SK-N-SH (cell line): ENCODE data around the gene PDIA4. TPM values are rescaled to one million over a fixed set of nuclear protein-coding genes. Genes with fewer than 3 reads are reported as not detected.

Experiments used
- CTCF ChIA-PET: fragments of 300-600, 350-600 bp; formaldehyde crosslinking; extraction: SDS; loops from one replicate; lab custom pipeline; 2021; lab: Yijun Ruan, JAX
- POLR2A ChIA-PET: fragments of 350-600 bp; sonication (Branson Sonifier 250); formaldehyde crosslinking; extraction: SDS; loops from one replicate; lab custom pipeline; 2020; ENCODE audit warnings: antibody characterized with exemption, inconsistent platforms; lab: Yijun Ruan, JAX
- DNase-seq: peaks from one replicate; pipeline ENCODE4 v3.0.0; 2012
- H2AFZ ChIP-seq: fragments of 200-600 bp; sonication (generic); 2 replicates; pipeline ENCODE4 v1.8.1; 2016; ENCODE audit warnings: antibody characterized with exemption, mild to moderate bottlenecking, low read depth
- H3F3A ChIP-seq: fragments of 200-600 bp; sonication (generic); replicated peaks from 2 replicates; pipeline ENCODE3; 2016; ENCODE audit warnings: antibody characterized with exemption, mild to moderate bottlenecking; ENCODE audit not compliant: insufficient read depth
- H3K27ac ChIP-seq, 2 experiments: fragments of 200-500 bp in 1 of 2; fragments of 200-600 bp in 1 of 2; sonication (Bioruptor generic) in 1 of 2; sonication (generic), shearing (Covaris generic) in 1 of 2; 2 replicates each; pipeline versions ENCODE4 v1.5.1 to v1.6.1; 2014 to 2016; ENCODE audit warnings: low read depth in 2 of 2, inconsistent platforms in 1 of 2, low read length in 1 of 2, mild to moderate bottlenecking in 1 of 2, mixed read lengths in 1 of 2
- H3K27me3 ChIP-seq: fragments of 200-600 bp; sonication (generic), shearing (Covaris generic); 2 replicates; pipeline ENCODE4 v1.6.1; 2016; ENCODE audit warnings: mixed run types; ENCODE audit not compliant: insufficient read depth
- H3K36me3 ChIP-seq, 2 experiments: fragments of 200-500 bp in 1 of 2; fragments of 200-600 bp in 1 of 2; sonication (Bioruptor generic) in 1 of 2; sonication (generic) in 1 of 2; replicated peaks in 1 of 2; 2 replicates each; pipeline versions ENCODE3 to v1.5.1; 2014 to 2016; ENCODE audit warnings: low read length in 1 of 2, mild to moderate bottlenecking in 1 of 2; ENCODE audit not compliant: insufficient read depth in 2 of 2, control insufficient read depth in 1 of 2
- H3K4me1 ChIP-seq, 2 experiments: fragments of 200-500 bp in 1 of 2; fragments of 200-600 bp in 1 of 2; sonication (Bioruptor generic) in 1 of 2; sonication (generic), shearing (Covaris generic) in 1 of 2; 2 replicates each; pipeline versions ENCODE4 v1.5.1 to v1.6.1; 2014 to 2016; ENCODE audit warnings: low read depth in 1 of 2, low read length in 1 of 2, mixed run types in 1 of 2; ENCODE audit not compliant: insufficient read depth in 2 of 2, control insufficient read depth in 1 of 2
- H3K4me2 ChIP-seq: fragments of 200-600 bp; sonication (generic), shearing (Covaris generic); 2 replicates; pipeline ENCODE4 v1.6.1; 2017; ENCODE audit warnings: mixed run types
- H3K4me3 ChIP-seq, 2 experiments: fragments of 200-500 bp in 1 of 2; fragments of 200-600 bp in 1 of 2; sonication (Bioruptor generic) in 1 of 2; sonication (generic), shearing (Covaris generic) in 1 of 2; 2 replicates each; pipeline versions ENCODE4 v1.5.1 to v1.8.1; 2014 to 2016; ENCODE audit warnings: low read depth in 2 of 2, inconsistent platforms in 1 of 2, low read length in 1 of 2, mild to moderate bottlenecking in 1 of 2, mixed read lengths in 1 of 2, moderate library complexity in 1 of 2
- H3K79me2 ChIP-seq: fragments of 200-600 bp; sonication (generic); 2 replicates; pipeline ENCODE4 v1.8.1; 2017; ENCODE audit warnings: mild to moderate bottlenecking; ENCODE audit not compliant: insufficient read depth
- H3K9ac ChIP-seq: fragments of 200-600 bp; sonication (generic); 2 replicates; pipeline ENCODE4 v1.6.1; 2017; ENCODE audit warnings: mixed run types
- H3K9me2 ChIP-seq: fragments of 200-600 bp; sonication (generic); 2 replicates; pipeline ENCODE4 v1.6.1; 2017; ENCODE audit warnings: mixed run types
- H3K9me3 ChIP-seq: fragments of 200-600 bp; sonication (generic); 2 replicates; pipeline ENCODE4 v1.6.1; 2017; ENCODE audit warnings: mixed run types, mild to moderate bottlenecking, moderate library complexity
- H4K20me1 ChIP-seq: fragments of 200-600 bp; sonication (generic); 2 replicates; pipeline ENCODE4 v1.6.1; 2017; ENCODE audit warnings: mild to moderate bottlenecking, mixed run types; ENCODE audit not compliant: insufficient read depth
- ELF1 ChIP-seq: IDR thresholded peaks from 2 replicates; pipeline ENCODE4 v1.4.0; 2012
- EZH2phosphoT487 ChIP-seq: fragments of 200-600 bp; sonication (generic); IDR thresholded peaks from 2 replicates; pipeline ENCODE4 v1.6.1; 2017; ENCODE audit warnings: low read depth, mixed run types, mild to moderate bottlenecking, antibody characterized with exemption, moderate library complexity, borderline replicate concordance
- FOXM1 ChIP-seq: IDR thresholded peaks from 2 replicates; pipeline ENCODE4 v1.4.0; 2012; ENCODE audit warnings: low read depth, mild to moderate bottlenecking
- NFIC ChIP-seq: IDR thresholded peaks from 2 replicates; pipeline ENCODE4 v1.4.0; 2012; ENCODE audit warnings: borderline replicate concordance
- RAD21 ChIP-seq: IDR thresholded peaks from 2 replicates; pipeline ENCODE4 v1.6.1; 2012; ENCODE audit warnings: mild to moderate bottlenecking, low read length
- USF1 ChIP-seq: IDR thresholded peaks from 2 replicates; pipeline ENCODE4 v1.4.0; 2012; ENCODE audit warnings: low read depth, borderline replicate concordance
- WGBS: methylation state at CpG from one replicate; pipeline ENCODE4 v1.1.6; 2017; ENCODE audit warnings: low lambda C conversion rate; 5-methylcytosine and 5-hydroxymethylcytosine counted together
- polyA plus RNA-seq, 3 experiments: library from polyadenylated mRNA; depleted of rRNA; stranded (reverse); fragments of >200 nt; gene quantifications; 2 replicates each; pipeline ENCODE4 v1.2.3, GENCODE V29; 2012
- TF ChIP-seq, protein P1 (sequence below): fragments of 150-350 bp; IDR thresholded peaks from 2 replicates; pipeline ENCODE4 v1.6.1; 2017; ENCODE audit warnings: antibody characterized with exemption, low read length, low read depth, borderline replicate concordance
- TF ChIP-seq, protein P2 (sequence below): IDR thresholded peaks from 2 replicates; pipeline ENCODE4 v1.4.0; 2012; ENCODE audit warnings: low read depth, borderline replicate concordance
- TF ChIP-seq, protein P3 (sequence below): IDR thresholded peaks from 2 replicates; pipeline ENCODE4 v1.6.1; 2012; ENCODE audit warnings: mild to moderate bottlenecking, low read depth, low read length, moderate library complexity
- TF ChIP-seq, protein P4 (sequence below): IDR thresholded peaks from 2 replicates; pipeline ENCODE4 v1.4.0; 2012; ENCODE audit warnings: low read depth

The PDIA4 gene
- polyA plus RNA-seq, 1 of the 3 experiments (the other 2 are of a cell fraction) = 400 TPM

DNA sequence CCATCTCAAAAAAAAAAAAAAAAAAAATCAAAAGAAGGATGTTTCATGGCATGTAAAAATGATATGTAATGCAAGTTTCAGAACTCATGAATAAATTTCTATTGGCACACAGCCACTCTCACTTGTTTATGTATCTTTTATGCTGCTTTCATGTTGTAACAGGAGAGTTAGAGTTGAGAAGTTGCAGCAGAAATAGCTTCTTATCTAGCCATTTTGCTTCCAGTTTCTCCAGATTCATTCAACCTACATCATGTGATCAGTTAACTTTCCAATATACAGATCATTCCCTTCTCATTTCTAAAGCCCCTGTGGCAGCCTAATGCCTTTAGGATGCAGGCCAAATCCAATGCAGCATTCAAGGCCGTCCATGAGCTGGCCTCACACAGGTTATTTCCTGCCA lies 31.9 kb upstream of the PDIA4 start:
- no peaks in the 10 kb centered on the region for H4K20me1 ChIP-seq
- H2AFZ ChIP-seq = no peak overlapping the region
- peaks cover 21% of the 10 kb centered on the region for H3F3A ChIP-seq
- TF ChIP-seq RAD21 = no peak
- H3K27me3 ChIP-seq = no peaks in the 10 kb centered on the region
- H3K4me2 ChIP-seq = no peak overlapping the region
- no peak overlapping the region for H3K27ac ChIP-seq
- POLR2A ChIA-PET = interaction anchor here (1.1 kb wide), 1 partner anchor 31 kb away, joined by 3 read pairs; no protein-coding TSS in a partner anchor
- H3K9me2 ChIP-seq = no peaks in the 10 kb centered on the region
- WGBS = 94% methylated on average over 1 of the region's 1 CpG
- no peaks in the 10 kb centered on the region for H3K36me3 ChIP-seq
- H3K9ac ChIP-seq = no peak overlapping the region
- CTCF ChIA-PET = interaction anchor here (0.6 to 0.9 kb wide), 2 partner anchors 13 to 66 kb away, joined by 3 to 4 read pairs; partner anchors contain the start of gene ZNF425
- no peaks in the 10 kb centered on the region for H3K9me3 ChIP-seq
- H3K4me3 ChIP-seq = no peak overlapping the region
- no peaks in the 10 kb centered on the region for H3K4me1 ChIP-seq
- no peaks in the 10 kb centered on the region for H3K79me2 ChIP-seq
- DNase-seq = no peak

DNA sequence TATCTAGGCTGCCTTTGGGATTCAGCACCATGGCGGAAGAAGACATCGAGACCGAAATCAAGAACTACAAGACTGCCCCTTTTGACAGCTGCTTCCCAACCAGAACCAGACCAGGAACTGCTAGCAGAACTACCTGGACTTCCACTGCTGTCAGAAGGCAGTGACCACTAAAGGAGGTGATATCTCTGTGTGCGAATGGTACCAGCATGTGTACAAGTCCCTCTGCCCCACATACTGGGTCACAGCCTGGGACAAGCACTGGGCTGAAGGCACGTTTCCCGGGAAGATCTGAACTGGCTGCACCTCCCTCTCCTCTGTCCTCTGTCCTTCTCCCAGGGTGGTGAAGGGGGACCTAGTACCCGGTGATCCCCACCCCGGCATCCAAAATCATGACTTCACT lies 25.6 kb upstream of the PDIA4 start:
- ChIA-PET POLR2A (no interaction called here), CTCF (interaction anchor here (0.5 to 1.7 kb wide), 2 partner anchors 12 to 13 kb away, joined by 3 to 5 read pairs; no protein-coding TSS in a partner anchor)
- Histone ChIP-seq H3K27ac (no peak overlapping the region), H3F3A (no peaks in the 10 kb centered on the region), H3K4me3 (no peak overlapping the region), H3K9ac (no peak overlapping the region), H4K20me1 (no peaks in the 10 kb centered on the region), H3K9me2 (no peaks in the 10 kb centered on the region), H3K9me3 (no peaks in the 10 kb centered on the region), H3K36me3 (no peaks in the 10 kb centered on the region), H3K27me3 (no peaks in the 10 kb centered on the region), H3K79me2 (no peaks in the 10 kb centered on the region), H3K4me2 (no peak overlapping the region), H3K4me1 (no peaks in the 10 kb centered on the region), H2AFZ (no peak overlapping the region)
- 79% methylated on average over 8 of the region's 8 CpGs for WGBS
- DNase-seq = no peak
- TF ChIP-seq, protein P1, sequence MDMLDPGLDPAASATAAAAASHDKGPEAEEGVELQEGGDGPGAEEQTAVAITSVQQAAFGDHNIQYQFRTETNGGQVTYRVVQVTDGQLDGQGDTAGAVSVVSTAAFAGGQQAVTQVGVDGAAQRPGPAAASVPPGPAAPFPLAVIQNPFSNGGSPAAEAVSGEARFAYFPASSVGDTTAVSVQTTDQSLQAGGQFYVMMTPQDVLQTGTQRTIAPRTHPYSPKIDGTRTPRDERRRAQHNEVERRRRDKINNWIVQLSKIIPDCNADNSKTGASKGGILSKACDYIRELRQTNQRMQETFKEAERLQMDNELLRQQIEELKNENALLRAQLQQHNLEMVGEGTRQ = no peak
- no peak for TF ChIP-seq NFIC
- TF ChIP-seq USF1 = no peak
- TF ChIP-seq, protein P2, sequence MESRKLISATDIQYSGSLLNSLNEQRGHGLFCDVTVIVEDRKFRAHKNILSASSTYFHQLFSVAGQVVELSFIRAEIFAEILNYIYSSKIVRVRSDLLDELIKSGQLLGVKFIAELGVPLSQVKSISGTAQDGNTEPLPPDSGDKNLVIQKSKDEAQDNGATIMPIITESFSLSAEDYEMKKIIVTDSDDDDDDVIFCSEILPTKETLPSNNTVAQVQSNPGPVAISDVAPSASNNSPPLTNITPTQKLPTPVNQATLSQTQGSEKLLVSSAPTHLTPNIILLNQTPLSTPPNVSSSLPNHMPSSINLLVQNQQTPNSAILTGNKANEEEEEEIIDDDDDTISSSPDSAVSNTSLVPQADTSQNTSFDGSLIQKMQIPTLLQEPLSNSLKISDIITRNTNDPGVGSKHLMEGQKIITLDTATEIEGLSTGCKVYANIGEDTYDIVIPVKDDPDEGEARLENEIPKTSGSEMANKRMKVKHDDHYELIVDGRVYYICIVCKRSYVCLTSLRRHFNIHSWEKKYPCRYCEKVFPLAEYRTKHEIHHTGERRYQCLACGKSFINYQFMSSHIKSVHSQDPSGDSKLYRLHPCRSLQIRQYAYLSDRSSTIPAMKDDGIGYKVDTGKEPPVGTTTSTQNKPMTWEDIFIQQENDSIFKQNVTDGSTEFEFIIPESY = no peak
- no peak for TF ChIP-seq ELF1
- no peak for TF ChIP-seq EZH2phosphoT487
- no peak for TF ChIP-seq FOXM1
- TF ChIP-seq, protein P3, sequence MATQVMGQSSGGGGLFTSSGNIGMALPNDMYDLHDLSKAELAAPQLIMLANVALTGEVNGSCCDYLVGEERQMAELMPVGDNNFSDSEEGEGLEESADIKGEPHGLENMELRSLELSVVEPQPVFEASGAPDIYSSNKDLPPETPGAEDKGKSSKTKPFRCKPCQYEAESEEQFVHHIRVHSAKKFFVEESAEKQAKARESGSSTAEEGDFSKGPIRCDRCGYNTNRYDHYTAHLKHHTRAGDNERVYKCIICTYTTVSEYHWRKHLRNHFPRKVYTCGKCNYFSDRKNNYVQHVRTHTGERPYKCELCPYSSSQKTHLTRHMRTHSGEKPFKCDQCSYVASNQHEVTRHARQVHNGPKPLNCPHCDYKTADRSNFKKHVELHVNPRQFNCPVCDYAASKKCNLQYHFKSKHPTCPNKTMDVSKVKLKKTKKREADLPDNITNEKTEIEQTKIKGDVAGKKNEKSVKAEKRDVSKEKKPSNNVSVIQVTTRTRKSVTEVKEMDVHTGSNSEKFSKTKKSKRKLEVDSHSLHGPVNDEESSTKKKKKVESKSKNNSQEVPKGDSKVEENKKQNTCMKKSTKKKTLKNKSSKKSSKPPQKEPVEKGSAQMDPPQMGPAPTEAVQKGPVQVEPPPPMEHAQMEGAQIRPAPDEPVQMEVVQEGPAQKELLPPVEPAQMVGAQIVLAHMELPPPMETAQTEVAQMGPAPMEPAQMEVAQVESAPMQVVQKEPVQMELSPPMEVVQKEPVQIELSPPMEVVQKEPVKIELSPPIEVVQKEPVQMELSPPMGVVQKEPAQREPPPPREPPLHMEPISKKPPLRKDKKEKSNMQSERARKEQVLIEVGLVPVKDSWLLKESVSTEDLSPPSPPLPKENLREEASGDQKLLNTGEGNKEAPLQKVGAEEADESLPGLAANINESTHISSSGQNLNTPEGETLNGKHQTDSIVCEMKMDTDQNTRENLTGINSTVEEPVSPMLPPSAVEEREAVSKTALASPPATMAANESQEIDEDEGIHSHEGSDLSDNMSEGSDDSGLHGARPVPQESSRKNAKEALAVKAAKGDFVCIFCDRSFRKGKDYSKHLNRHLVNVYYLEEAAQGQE = no peak
- TF ChIP-seq, protein P4, sequence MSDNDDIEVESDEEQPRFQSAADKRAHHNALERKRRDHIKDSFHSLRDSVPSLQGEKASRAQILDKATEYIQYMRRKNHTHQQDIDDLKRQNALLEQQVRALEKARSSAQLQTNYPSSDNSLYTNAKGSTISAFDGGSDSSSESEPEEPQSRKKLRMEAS = no peak
